SK-N-DZ (cell line): ENCODE data around the gene PLEKHH1.

Experiments
- DNase-seq: peaks from one replicate; pipeline ENCODE4 v3.0.0-alpha.2; 2015; ENCODE audit warnings: low spot score

PLEKHH1 gene

DNA sequence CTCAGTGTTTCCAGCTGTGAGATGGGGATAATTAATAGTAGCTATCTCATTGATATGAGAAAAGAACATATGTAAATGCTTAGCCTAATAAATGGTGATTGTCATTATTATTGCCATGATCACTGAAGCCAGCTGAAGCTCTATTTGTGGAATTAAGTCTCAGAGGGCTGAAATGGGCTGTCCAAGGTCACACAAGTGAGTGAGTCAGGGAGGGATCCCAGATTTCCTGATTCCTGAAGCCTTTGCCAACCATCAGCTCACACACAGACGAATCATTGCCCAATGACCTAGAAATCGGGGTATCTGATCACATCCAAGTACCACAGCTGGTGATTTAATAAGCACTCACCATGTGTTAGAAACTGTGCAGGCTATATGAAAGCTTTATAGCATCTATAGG, 23.0 kb upstream of the PLEKHH1 start:
- no peak for DNase-seq

DNA sequence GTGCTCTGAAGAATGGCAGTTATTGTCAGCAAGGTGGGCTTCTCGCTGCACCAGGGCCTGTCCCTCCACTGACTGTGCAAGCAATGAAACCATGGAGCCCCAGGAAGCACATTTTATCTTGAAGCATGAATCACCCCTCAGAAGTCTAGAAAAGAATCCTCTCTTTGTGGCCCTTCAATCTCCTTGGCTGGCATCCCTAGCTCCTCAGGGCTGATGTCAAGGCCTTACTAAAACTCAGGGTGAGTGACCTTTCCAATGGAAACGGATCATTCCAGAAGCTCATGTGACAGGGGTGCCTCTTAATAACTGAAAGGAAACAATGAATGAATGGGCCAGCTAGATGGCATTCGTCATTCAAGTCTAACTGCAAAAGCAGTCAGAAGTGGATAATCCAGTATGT, 22.3 kb upstream of the PLEKHH1 start:
- no peak for DNase-seq

DNA sequence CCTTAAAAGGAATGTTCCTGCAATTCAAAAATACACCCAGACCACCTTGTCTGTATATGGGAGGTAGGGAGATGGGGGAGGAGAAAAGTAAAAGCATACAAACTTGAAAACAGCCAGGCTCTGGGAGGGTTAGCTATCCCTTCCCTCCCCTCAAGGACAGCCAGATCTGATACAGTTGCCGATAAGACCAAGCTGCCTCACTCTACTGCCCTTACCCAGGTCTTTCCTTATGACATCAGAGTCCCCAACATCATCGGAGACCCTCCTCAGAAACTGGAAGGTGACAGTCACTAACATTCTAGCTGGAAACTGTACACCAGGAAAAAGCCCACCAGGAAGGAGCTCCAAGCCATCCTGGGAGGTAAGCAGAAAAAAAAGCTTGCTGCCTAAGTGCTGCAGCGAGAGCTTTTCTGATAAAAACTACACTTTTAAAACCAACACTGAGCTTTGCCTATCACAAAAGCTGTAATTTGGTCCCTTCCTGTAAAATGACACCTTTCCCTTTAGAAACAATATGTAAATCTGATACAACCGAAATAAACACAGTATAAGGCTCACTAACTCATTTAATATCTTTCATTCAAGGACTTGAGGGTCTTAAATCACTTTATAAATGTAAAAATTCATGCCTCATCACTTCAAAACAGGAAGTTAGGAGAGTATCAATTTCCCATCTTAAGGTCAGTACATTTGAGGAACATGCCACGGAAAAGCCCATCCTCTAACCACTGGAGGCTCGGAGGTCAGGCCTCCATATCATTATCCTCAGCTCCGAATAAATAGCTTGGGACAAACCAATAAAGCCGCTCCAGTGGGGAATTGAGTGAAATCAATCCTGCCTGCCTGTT, 20.4 kb upstream of the PLEKHH1 start:
- no peak for DNase-seq

DNA sequence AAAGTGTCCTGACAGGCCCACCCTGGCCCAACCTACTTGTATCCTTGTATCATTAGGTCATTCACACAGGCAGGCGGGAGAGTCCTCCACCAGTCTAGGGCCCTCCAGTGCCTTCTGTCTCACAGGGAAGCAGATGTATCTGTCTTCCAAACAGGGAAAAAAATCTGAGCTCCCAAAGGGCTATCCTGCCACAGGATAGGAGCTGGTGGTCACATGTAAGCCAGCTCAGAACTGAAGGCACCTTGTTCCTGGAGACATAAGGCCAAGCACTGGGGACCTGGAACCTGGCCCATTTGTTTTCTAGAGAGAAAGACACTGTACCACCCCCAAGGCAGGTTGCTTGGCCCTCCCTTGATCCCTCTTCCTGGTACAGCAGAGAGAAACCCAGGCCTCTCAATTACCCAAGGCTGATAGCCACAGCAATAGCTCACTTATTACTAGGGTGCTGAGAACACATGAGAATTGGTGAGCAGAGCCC, 19.4 kb upstream of the PLEKHH1 start:
- DNase-seq, result no peak

DNA sequence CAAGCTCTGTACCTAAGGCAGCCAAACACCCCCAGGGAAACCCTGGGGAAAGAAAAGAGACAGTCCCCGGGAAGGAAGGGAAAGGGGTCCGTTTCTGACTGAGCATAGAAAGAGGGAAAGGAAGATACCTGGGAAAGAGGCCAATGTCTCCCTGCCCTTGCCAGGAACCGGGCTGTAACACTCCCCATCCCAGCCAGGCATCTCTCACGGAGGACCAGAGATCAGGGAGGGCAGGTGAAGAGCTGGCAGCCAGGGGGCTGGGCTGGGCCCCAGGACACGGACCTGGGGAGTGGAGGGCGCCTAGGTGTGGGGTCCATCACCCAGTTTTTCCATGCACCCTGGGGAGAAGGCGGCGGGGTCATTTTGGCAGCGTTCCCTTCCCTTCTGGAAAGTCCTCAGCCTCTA, 18.9 kb upstream of the PLEKHH1 start:
- DNase-seq, result no peak

DNA sequence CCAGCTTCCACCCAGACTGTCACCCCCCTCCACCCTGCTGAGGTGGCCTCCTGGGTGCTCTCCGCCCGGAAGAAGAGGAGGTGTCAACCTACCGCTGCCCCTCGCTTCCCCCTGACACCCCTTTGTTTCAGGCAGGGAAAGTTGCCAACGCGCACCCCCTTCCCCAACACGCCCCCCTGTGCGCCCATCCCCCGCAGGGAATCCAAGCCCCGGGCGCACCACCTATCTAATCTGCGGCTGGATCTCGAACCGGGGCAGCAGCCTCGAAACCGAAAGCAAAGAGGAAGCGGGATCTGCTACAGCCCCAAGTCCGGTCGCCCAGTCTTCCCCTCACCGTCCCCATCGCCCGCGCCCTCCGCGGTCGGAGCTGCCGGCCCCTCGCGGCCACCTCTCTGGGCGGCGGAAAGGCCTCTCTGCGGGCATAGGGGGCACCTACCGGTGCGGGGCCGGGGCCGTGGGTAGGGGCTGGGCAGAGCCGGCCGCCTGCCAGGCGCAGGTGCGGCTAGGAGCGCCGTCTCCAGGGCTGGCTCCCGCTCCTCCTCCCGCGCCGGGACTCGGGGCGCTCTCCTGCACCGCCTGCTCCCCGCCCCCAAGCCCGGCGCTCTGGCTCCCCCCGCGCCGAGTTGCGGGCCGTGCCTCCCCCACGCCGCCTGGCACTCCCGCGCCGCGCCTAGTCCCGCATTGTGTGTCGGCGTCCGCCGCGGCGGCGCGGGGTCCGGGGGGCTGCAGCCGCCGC, 18.3 kb upstream of the PLEKHH1 start:
- DNase-seq, result no peak

GRCh38 chr14:67515386-67516079, 17.6 kb upstream of the PLEKHH1 start:
- no peak for DNase-seq

DNA sequence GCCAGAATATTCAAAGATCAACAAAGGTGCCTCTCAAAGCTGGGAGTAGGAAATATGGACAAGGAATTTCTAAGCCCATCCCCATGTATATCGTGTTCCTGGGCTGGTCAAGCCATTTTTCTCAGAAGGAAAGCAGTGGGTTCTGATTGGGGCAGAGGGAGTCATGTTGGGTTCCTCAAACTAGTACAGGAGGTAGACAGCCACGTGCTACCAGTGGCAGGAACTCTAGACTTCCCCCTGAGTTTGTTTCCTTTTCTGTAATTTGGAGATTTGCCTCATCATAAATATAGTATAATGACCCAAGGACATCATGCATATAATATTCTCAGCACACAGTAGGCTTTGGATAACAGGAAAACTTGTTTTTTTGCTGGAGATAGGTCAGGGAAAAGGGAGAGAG, 16.4 kb upstream of the PLEKHH1 start:
- DNase-seq, result no peak

DNA sequence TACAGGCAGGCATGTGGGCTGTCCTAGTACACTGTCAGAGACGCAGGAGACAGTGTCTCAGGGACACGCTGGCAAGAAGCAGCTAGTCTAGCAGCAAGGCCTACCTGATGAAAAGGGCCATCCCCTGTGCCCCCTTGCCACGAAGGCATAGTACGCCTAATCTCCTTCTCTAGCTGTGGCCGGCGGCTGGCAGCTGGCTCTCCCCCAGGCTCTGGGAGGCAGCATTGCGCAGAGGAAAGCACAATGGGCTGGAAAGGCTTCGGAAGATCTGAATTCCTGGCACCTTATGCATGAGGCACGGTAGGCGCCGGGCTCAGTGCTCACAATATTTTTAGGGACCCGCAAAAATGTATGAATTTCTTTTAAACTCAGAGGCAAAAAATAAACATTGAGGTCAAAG, 16.0 kb upstream of the PLEKHH1 start:
- DNase-seq, result no peak

GRCh38 chr14:67519406-67519805, 13.7 kb upstream of the PLEKHH1 start:
- DNase-seq, result no peak

- DNase-seq, result no peak
Observed at GRCh38 chr14:67520482-67520881, 12.6 kb upstream of the PLEKHH1 start.

DNA sequence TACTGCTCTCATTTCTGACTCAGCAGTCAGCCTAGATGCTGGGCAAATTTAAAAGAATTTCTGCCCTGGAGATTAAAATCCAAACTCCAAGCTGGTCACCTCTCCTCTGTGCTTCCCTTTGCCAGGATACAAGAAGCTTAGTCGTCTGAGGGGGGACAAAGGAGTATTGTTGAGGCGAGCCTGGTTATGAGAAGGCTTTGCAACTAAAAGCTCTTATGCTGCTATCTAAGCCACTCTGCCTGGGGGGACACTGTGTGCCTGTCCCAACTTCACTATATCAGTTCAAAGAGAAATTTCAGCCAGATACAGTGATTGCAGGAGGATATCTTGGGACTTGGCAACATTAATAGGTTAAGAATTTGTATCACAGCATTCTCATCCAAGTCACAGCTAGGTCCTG, 10.8 kb upstream of the PLEKHH1 start:
- DNase-seq, result no peak

DNA sequence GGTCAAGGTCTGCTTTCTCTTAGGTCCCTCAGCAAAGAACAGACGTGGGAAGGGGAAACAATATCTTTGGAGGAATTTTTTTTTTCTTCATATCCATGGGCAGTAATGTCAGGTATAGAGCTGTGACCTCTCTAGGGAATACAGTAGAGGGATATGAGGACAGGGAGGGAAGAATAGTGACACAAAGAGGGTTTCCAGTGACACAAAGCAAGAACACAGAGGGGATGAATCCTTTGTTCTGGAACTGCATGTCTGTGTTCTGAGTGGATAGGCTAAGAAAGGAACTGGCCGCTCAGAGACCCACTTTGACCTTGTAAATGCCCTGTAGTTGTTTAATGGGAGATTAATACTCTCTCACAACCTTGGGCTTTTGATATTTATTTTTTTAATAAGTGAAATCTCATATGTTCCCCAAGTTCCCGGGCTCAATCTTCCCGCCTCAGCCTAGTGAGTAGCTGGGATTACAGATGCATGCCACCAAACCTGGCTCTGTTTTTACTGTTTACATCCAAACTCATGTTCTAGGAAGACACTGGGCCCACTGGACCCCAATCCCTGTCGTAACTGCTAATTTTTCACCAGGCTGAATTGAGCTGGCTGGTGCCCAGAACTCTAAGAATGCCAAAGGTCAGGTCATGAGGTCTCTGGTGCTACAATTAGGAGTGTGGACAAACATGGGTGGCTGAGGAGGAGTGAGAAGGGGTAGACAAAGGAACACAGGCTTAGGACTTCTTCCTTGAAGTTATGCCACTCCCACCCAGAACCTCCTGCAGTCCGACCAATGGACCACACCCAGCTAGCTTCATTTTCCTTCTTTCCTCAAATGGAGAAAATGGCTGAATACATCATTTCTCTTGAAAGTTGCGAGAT, 9.1 kb upstream of the PLEKHH1 start:
- DNase-seq, result no peak

GRCh38 chr14:67524634-67524963, 8.5 kb upstream of the PLEKHH1 start:
- no peak for DNase-seq

GRCh38 chr14:67525389-67525788, 7.7 kb upstream of the PLEKHH1 start:
- no peak for DNase-seq

GRCh38 chr14:67526181-67526580, 6.9 kb upstream of the PLEKHH1 start:
- no peak for DNase-seq

DNA sequence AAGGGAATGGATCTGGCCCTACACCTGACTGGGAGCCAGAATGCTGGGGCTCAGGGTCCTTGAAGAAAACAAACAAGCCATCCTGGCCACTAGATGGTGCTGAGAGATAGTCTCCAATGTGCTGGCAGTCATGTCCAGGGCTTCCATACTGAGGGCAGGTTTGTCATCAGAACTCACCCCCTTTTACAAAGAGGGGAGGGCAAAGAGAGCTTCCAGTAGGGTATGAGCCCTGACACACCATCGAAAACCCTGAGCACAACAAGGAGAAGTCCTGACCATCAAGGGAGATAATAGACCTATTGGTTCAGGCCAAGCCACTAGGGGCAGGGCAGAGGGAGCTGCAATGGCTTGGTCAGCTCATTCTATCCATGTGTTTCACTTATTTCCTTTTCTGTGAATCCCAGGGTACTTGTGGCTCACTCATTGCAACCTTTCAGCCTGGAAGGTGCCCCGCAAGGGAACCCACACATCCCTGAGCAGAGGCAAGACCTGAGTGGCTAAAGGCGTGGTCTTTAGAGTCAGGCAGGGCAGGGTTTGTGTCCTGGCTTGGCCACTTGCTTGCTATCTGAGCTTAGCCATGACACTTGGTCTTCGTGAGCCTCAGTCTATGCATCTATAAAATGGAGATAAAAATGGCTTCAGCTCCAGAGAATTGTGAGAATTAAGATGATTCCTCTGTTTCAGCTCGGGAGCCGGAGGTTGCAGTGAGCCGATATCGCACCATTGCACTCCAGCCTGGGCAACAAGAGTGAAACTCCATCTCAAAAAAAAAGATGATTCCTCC, 6.2 kb upstream of the PLEKHH1 start:
- peak; percentile 37 for DNase-seq

DNA sequence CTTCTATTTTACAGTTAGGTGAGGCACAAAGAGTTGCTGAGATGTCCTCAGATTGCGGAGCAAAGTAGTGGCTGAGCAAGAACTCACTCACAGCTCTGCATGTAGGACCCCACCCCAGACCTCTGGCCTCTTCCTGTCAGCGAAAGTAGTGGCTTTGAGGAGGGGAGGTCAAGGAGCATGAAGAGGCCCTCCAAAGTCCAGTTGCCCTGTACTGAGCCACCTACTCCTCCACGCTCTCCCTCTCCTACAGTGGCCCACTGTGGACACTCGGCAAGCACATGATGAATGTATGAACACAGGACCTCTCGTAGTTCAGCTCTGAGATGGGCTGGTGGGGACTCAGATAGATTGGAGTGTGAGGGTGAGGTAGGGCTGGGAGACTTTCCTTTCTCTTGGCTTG, 5.3 kb upstream of the PLEKHH1 start:
- no peak for DNase-seq

- DNase-seq, result no peak
Observed at GRCh38 chr14:67528276-67528675, 4.8 kb upstream of the PLEKHH1 start.
